HG02943 (cell line): ENCODE measurements around the gene NOM1.
"Not testable (repeated sequence)": the region's sequence is repeated elsewhere in the genome, so short reads cannot be mapped to it uniquely, and the experiment has no call there.

Source experiments
- ATAC-seq: cut with Tn5 transposase; IDR thresholded peaks from one replicate; pipeline ENCODE4 v1.9.1; 2021; ENCODE audit warnings: mild to moderate bottlenecking, low read depth, moderate library complexity; ENCODE audit not compliant: unreplicated experiment

Gene NOM1

GRCh38 chr7:156936766-156937165 lies 12.7 kb upstream of the NOM1 start:
- ATAC-seq, result not testable (repeated sequence)

- no peak for ATAC-seq
Observed at GRCh38 chr7:156940421-156941122, 8.9 kb upstream of the NOM1 start.

GRCh38 chr7:156941393-156942182 lies 7.9 kb upstream of the NOM1 start:
- ATAC-seq, result no peak

GRCh38 chr7:156942708-156943090 lies 6.8 kb upstream of the NOM1 start:
- ATAC-seq, result no peak

GRCh38 chr7:156943091-156944041 lies 6.1 kb upstream of the NOM1 start:
- ATAC-seq, result no peak

GRCh38 chr7:156944876-156945275 lies 4.6 kb upstream of the NOM1 start:
- ATAC-seq, result no peak

- ATAC-seq, result no peak
Observed at GRCh38 chr7:156947120-156947843, 2.2 kb upstream of the NOM1 start.

- ATAC-seq, result no peak
Observed at GRCh38 chr7:156948361-156948760, 1.2 kb upstream of the NOM1 start.

- no peak for ATAC-seq
Observed at GRCh38 chr7:156950381-156950858, 908 bp downstream of the NOM1 start.

GRCh38 chr7:156953215-156953614 lies 3.7 kb downstream of the NOM1 start:
- not testable (repeated sequence) for ATAC-seq

- no peak for ATAC-seq
Observed at GRCh38 chr7:156954941-156955340, 5.4 kb downstream of the NOM1 start.

GRCh38 chr7:156956727-156957126 lies 7.2 kb downstream of the NOM1 start:
- no peak for ATAC-seq

GRCh38 chr7:156962145-156962544 lies 12.6 kb downstream of the NOM1 start:
- ATAC-seq, result no peak

- ATAC-seq, result no peak
Observed at GRCh38 chr7:156962897-156963296, 13.4 kb downstream of the NOM1 start.

GRCh38 chr7:156963472-156963871 lies 14.0 kb downstream of the NOM1 start:
- ATAC-seq, result no peak

- ATAC-seq, result no peak
Observed at GRCh38 chr7:156964971-156965370, 15.5 kb downstream of the NOM1 start.

- ATAC-seq, result no peak
Observed at GRCh38 chr7:156966387-156966786, 16.9 kb downstream of the NOM1 start.

GRCh38 chr7:156968183-156968582 lies 18.7 kb downstream of the NOM1 start:
- no peak for ATAC-seq

- no peak for ATAC-seq
Observed at GRCh38 chr7:156969972-156970420, 20.5 kb downstream of the NOM1 start.

- no peak for ATAC-seq
Observed at GRCh38 chr7:156975620-156976019, 26.1 kb downstream of the NOM1 start.
